ENCODE results near the gene FBXL2.
"Not testable (repeated sequence)": the region's sequence is repeated elsewhere in the genome, so short reads cannot be mapped to it uniquely, and the experiment has no call there.

Gene FBXL2

GRCh38 chr3:33317963-33318709 lies 40.9 kb downstream of the FBXL2 start:
- DNase-seq, result no peak

- no peak for DNase-seq
Measured at GRCh38 chr3:33318710-33319380, 41.6 kb downstream of the FBXL2 start.

GRCh38 chr3:33322412-33322811 lies 45.2 kb downstream of the FBXL2 start:
- no peak for DNase-seq

- DNase-seq, result no peak
Measured at GRCh38 chr3:33331414-33331813, 54.2 kb downstream of the FBXL2 start.

- no peak for DNase-seq
Measured at GRCh38 chr3:33334364-33334763, 57.1 kb downstream of the FBXL2 start.

GRCh38 chr3:33338936-33339465 lies 61.8 kb downstream of the FBXL2 start:
- not testable (repeated sequence) for DNase-seq

- DNase-seq, result no peak
Measured at GRCh38 chr3:33339758-33340157, 62.5 kb downstream of the FBXL2 start.

- DNase-seq, result no peak
Measured at GRCh38 chr3:33355611-33356010, 78.4 kb downstream of the FBXL2 start.

GRCh38 chr3:33358172-33358781 lies 81.0 kb downstream of the FBXL2 start:
- no peak for DNase-seq

GRCh38 chr3:33360136-33360825 lies 83.0 kb downstream of the FBXL2 start:
- DNase-seq, result no peak

- no peak for DNase-seq
Measured at GRCh38 chr3:33363113-33363800, 86.0 kb downstream of the FBXL2 start.

GRCh38 chr3:33364060-33364459 lies 86.8 kb downstream of the FBXL2 start:
- no peak for DNase-seq

- DNase-seq, result no peak
Measured at GRCh38 chr3:33364531-33365128, 87.4 kb downstream of the FBXL2 start.

- no peak for DNase-seq
Measured at GRCh38 chr3:33372218-33373081, 95.2 kb downstream of the FBXL2 start.

- DNase-seq, result no peak
Measured at GRCh38 chr3:33373082-33373437, 95.8 kb downstream of the FBXL2 start.

- DNase-seq, result no peak
Measured at GRCh38 chr3:33377489-33377888, 100.2 kb downstream of the FBXL2 start.

GRCh38 chr3:33377931-33378330 lies 100.7 kb downstream of the FBXL2 start:
- no peak for DNase-seq

GRCh38 chr3:33380653-33381052 lies 103.4 kb downstream of the FBXL2 start:
- no peak for DNase-seq

- no peak for DNase-seq
Measured at GRCh38 chr3:33383951-33384350, 106.7 kb downstream of the FBXL2 start.

GRCh38 chr3:33385423-33385822 lies 108.2 kb downstream of the FBXL2 start:
- DNase-seq, result no peak

- no peak for DNase-seq
Measured at GRCh38 chr3:33386631-33387030, 109.4 kb downstream of the FBXL2 start.
